ENCODE measurements around the gene PDE6A.

Gene PDE6A

DNA sequence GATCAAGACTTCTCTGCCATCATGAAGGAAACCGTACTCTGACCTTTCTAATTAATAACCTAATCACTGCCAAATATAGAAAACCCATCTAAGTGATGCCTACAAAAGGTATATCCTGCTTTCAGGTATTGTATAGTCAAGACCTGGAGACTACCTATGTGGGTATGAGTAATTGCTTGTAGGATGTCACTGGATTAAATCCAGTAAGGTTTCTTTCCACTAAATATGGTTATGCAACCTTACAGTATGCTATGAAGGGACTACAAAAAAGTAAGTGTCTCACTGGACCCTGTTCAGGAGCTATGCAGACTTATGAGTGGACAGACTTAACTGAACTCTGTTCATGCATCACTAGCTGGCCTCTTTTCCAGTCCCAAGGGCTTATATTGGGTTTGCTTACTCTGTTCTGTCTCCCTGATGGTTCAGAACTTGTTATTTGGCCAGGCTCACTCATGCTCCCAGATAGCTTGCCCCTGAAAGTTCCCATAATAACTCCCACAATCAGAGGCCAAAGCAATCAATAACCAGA lies 51.1 kb downstream of the PDE6A start:
- no peak for DNase-seq (ENCODE audit: low read depth)
- H3K4me3 ChIP-seq (ENCODE audit: low read length), result no peak overlapping the region
- TF ChIP-seq, protein P1, sequence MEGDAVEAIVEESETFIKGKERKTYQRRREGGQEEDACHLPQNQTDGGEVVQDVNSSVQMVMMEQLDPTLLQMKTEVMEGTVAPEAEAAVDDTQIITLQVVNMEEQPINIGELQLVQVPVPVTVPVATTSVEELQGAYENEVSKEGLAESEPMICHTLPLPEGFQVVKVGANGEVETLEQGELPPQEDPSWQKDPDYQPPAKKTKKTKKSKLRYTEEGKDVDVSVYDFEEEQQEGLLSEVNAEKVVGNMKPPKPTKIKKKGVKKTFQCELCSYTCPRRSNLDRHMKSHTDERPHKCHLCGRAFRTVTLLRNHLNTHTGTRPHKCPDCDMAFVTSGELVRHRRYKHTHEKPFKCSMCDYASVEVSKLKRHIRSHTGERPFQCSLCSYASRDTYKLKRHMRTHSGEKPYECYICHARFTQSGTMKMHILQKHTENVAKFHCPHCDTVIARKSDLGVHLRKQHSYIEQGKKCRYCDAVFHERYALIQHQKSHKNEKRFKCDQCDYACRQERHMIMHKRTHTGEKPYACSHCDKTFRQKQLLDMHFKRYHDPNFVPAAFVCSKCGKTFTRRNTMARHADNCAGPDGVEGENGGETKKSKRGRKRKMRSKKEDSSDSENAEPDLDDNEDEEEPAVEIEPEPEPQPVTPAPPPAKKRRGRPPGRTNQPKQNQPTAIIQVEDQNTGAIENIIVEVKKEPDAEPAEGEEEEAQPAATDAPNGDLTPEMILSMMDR (conservative IDR thresholded peaks at IDR 0.05; ENCODE audit: low read depth, low read length), result no peak

DNA sequence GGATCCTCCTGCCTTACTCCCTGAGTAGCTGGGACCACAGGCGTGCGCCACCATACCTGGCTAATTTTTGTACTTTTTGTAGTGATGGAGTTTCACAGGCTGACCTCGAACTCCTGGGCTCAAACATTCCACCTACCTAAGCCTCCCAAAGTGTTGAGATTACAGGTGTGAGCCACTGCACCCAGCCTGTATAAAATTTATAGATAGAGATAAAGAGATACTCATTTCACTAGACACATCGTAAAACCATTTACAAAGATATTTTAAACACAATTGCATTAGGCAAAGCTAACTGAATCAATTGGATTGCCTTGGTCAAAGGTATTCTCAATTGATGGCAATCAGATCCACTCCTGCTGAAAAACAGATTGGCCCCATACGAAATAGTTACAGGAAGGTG lies 52.0 kb downstream of the PDE6A start:
- no peak overlapping the region for H3K4me3 ChIP-seq (ENCODE audit: low read length)
- no peak for DNase-seq (ENCODE audit: low read depth)

DNA sequence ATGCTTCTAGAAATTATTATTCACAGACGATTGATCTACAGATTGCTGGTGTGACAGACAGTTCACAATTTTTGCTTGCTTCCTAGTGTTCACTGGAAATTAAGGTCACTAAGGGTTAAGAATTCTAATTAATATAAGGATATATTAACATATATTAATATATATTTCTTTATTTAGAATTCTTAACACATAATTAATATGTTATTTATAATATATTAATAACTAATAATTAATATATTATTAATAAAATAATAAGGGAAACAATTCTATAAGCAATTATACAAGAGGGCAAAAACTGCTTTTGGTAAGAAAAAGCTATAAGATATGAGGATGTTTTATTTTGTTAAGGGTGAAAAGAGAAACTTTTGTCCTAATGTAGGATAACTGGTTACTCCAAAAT lies 56.3 kb downstream of the PDE6A start:
- no peak overlapping the region for H3K4me3 ChIP-seq (ENCODE audit: low read length)
- TF ChIP-seq, protein P1 (conservative IDR thresholded peaks at IDR 0.05; ENCODE audit: low read depth, low read length), result no peak
- DNase-seq (ENCODE audit: low read depth), result no peak

More for the DNA sequence above, 52.0 kb downstream of the PDE6A start:
- TF ChIP-seq, protein P1 (conservative IDR thresholded peaks at IDR 0.05; ENCODE audit: low read depth, low read length), result no peak

DNA sequence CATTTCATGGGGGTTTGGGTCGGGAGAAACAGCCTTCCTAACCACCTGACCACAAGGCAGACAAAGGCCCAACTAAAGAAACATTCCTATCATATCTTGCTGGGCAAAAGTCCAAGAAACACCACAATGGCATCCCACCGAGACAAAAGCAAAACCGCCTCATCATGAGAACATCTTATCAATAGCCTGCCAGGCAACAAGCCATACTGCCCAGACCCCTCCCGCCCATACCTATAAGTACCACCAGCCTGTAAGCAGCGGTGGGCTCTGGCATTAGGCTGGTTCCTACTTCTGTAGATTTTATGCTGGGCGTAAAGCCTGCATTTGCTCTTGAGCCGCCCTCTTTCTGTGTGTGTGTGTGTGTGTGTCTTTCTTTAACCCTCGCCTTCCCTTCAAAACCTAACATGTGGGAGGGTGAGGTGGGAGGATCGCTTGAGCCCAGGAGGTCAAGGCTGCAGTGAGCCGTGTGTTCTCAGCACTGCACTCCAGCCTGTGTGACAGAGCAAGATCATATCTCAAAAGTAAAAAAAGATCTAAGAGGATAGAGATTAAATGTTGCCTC lies 56.9 kb downstream of the PDE6A start:
- TF ChIP-seq, protein P1 (conservative IDR thresholded peaks at IDR 0.05; ENCODE audit: low read depth, low read length), result no peak
- H3K4me3 ChIP-seq (ENCODE audit: low read length), result no peak overlapping the region
- DNase-seq (ENCODE audit: low read depth), result peak; percentile 51

DNA sequence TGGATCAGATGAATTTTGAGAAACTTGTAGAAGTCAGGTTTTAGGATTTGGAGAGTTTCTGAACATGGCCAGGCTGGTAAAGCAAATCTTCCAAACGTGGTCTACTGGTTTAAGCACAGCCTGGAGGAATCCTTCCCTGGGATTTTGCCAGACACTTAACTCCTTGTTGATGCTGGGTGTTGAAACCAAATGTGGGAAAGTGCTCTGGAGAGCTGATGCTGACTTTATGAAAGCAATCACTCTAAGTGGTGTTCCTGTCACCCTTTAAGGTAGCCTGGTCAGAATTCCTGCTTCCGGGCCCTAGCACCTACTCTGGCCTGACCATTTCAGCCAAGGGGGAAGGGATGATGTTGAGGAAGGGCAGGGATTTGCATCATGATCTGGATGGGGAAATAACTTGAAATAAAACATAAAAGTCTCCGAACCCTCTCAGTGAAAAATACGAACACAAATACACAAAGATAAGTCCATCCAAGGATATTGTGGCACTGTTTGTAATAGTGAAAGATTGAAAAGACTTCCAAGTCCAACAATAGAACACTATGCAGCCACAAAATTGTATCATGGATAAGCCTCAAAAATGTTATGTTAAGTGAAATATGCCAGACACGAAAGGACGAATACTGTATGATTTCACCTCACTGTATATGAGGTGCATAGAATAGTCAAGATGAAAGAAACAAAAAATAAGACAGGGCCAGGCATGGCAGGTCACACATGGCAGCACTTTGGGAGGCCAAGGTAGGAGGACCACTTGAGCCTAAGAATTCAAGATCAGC lies 57.7 kb downstream of the PDE6A start:
- TF ChIP-seq, protein P1 (conservative IDR thresholded peaks at IDR 0.05; ENCODE audit: low read depth, low read length), result no peak
- peak; percentile 34 for DNase-seq (ENCODE audit: low read depth)
- no peak overlapping the region for H3K4me3 ChIP-seq (ENCODE audit: low read length)

DNA sequence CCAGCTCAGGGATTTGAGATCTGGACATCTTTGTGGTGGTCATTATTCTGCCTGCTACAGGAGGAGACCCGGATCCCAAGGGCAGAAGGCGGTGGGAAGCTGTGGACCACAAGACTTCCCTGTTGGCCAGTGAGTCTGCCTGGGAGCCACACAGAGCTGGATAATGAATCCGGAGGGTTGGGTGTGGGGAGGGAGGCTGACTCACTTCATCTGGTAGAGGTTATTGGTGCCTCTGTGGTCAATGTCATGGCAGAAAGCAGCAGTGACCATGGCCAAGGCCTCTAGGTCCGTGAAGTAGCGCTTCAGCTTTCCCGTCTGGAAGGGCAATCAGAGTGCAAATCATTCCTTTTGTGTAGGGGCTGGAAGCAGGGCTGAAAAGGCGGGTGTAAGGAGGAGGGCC lies 58.5 kb downstream of the PDE6A start:
- TF ChIP-seq, protein P1 (conservative IDR thresholded peaks at IDR 0.05; ENCODE audit: low read depth, low read length), result no peak
- no peak for DNase-seq (ENCODE audit: low read depth)
- no peak overlapping the region for H3K4me3 ChIP-seq (ENCODE audit: low read length)

DNA sequence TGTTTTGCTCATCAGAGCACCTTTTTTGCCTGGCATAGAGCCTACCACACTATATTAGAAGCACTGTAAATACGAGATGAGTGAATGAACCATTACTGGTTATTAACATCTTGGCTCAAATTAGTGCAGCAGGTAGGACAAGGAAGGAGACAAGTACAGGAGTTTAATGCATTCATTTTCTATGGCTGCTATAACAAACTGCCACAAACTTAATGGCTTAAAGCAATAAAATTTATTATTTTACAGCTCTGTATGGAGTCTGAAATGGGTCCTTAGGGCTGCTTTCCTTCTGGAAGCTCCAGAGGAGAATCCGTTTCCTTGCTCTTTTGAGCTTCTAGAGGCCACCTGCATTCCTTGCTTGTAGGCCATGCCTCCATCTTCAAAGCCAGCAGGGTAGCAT lies 59.1 kb downstream of the PDE6A start:
- TF ChIP-seq, protein P1 (conservative IDR thresholded peaks at IDR 0.05; ENCODE audit: low read depth, low read length), result no peak
- DNase-seq (ENCODE audit: low read depth), result no peak
- H3K4me3 ChIP-seq (ENCODE audit: low read length), result no peak overlapping the region

Measured in retinal pigment epithelial cell (primary cell).